Cortex of kidney (tissue), 1 donor: ENCODE measurements around the gene LDAH.

Source experiments
- DNase-seq: peaks from one replicate; lab custom pipeline; 2025; lab: John Stamatoyannopoulos, UW

The LDAH gene

DNA sequence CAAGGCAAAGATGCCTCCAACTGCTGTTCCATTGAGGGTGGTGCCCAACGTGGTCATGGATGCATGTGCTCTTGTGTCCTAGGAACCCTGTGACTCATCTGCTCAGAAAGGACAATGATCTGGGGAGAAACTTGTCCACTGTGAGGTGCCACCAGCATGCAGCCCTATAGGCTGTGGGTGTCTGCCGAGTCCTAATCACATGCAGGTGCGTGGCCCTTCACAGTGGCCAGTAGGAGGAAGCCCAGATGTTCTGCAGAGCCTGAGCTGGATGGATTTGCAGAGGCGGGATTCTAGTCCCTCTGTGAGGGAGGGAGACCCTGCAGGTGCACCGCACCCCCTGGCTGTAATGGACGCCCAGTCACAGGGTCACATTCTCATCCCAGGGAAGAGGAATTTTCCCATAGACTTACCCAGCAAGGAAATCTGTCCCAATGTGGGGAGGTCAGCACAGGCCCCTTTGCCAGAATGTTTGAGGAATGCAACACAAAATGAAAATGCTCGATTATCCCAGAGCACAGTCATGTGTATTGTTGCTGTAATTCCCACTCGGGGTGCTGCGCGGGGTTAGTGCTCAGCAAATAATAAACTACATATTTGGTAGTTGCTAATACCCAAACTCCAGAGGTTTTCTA lies 142.0 kb downstream of the LDAH start:
- no peak for DNase-seq

DNA sequence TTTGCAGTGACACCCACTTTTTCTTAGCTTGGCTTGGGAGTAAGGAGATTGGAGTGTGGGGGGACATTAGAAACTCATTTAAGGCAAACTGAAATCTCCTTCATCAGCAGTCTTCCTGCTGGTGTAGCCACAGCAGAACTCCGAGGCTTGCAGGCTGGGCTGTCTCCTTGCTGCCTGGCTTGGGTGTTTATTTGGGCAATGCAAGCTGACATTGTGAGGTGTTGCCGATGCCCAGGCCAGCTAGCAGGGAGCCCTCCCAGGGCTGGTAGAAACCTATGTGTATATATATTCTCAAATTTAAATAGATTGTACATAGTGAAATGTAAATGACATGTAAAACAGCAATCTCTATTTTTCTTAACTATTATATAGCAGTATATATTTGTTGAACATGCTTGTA lies 144.1 kb downstream of the LDAH start:
- DNase-seq: no peak

DNA sequence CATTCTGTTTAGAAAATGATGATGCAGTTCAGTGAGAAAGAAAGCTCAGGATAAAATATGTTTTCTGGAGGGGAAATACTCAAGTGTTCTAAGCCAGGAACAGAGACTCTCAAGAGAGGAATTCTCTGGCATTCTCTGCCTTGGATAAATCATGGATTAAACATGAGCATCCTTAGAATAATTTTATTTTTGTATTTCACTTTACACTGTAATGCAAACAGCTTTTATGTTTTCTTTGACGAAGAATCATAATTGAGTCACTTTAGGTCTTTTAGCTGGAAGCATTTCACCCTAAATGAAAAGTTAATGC lies 144.9 kb downstream of the LDAH start:
- DNase-seq: no peak

DNA sequence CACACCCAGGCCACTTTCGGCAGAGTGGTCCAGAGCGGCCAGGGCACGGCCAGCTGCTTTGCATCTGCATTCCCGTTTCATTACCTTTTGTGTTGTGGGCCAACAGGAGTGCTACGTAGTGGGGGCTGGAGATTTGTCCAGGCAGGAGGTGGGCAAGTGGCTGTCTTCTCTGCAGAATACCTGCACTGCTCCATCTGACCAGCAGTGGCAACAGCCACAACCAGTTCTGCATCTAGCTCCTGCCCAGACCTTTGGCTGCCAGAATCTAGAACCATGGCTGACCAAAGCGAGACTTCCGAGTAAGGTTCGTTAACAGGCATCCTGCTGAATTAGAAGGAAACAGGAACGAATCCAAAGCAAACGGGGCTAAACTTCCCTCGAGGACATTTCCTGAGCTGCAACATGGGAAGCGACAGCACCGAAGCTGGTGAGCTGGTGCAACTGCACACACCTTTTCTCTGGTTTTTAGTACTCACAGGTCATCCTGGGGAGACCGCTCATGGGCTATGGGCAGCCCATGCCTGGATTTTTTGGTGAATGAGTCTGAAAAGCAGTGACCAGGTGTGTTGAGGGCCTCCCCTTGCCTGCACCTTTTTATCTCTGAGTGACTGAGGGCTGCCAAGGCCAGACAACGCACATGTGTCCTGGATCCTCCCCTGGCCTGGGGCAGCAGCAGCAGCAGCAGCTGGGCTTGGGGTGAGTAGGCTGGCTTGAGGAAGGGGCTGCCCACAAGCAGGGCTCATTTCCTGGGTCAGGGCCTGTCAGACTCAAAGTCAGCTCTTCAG lies 145.4 kb downstream of the LDAH start:
- no peak for DNase-seq

DNA sequence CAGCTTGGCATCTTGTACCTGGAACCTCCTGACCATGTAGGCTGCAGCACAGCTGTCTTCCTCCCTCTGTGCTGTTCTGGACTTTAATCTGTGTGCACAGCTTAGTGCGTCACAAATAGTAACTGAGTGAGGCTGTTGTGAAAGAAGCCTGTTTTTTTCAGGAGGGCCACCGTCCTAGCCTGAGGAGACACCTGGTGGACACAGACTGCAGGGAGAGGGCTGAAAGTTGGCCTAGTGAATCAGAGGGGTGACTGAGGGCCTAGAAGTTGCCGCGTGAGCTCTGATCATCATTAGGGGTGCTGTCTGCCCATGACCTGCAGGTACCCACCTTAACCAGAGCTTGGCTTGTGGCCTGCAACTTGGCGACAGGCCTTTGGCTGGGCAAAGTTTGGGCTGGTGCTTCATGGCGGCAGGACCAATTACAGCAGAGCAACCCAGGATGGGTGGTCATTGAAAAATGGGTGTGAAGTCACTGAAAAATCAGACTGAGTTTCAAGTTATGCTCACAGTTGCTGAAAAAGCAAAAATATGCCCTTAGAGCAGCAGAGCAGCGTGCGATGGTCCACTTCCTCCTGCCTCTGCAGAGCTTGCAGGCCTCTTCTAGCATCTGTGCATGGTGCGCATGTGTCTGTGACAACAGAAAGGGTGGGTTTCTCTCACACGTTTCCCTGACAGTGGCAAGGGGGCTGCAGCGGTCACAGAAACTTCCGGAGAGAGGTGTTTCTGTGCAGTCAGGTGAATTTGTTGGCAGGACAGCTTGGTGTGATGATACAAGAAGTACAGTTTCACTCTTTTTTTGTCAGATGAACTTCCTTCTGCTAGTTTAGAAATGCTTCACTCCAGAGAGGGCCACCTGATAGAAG lies 146.3 kb downstream of the LDAH start:
- DNase-seq: no peak

DNA sequence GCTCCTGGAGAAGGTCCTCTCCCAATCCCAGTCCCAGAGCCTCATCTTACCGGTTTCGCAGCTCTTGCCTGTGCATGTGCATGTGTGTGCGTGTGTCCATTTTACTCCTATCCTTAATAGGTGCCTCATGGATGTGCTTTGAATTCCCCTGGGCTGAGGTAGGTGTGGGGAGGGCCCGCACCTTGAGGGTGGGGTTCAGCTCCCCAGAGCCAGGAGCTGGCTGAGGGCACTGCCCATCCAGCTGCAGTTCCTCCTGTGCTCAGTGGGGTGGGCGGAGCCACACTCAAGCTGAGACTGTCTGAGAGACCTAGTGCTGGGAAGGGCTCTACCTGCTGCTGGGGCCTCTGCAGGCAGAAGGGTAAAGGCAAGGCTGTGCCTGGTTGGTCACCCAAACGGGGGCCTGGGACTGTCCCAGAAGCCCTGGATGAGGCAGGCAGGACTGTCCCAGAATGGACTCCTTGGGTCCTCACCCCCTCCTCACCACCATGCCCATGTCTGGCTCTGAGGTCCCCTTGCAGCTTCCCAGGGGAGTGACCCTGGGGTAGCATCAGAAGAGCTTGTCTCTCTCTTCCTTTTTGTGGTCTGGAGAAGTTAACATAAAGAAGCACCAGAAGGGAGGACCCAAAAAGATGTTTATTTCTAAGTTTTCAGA lies 147.1 kb downstream of the LDAH start:
- DNase-seq: no peak

DNA sequence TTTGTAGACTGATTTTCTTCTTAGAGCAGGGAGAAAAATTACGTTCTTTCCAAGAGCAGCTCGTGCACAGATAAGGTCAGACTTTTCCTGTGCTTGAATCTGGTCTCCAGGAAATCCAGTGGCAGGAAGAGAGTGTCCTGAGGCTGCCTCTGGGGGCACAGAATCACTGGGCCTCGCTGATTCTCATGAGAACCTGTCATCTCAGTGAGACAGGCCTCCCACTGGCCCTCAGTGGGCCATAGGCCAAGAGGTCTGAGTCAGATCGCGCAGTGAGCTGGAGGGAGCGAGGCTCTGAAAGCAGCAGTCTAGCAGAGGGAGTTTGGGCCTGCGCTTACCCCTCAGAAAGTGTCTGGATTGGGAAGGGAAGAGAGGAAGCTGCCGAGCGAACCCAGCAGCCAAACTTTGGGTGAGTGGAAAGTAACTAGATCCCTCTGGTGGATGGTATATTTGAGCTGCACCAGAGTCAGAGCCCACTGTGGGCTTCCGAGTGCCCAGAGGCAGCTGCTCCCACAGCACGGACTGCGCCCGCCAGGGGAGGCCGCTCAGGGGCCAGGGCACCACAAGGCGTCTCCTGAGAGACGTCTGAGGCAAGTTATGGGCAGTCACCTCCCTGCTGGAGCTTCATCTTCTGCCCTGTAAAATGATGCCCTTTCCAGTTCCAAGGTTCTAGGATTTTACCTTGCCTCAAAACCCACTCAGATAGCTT lies 147.8 kb downstream of the LDAH start:
- no peak for DNase-seq

DNA sequence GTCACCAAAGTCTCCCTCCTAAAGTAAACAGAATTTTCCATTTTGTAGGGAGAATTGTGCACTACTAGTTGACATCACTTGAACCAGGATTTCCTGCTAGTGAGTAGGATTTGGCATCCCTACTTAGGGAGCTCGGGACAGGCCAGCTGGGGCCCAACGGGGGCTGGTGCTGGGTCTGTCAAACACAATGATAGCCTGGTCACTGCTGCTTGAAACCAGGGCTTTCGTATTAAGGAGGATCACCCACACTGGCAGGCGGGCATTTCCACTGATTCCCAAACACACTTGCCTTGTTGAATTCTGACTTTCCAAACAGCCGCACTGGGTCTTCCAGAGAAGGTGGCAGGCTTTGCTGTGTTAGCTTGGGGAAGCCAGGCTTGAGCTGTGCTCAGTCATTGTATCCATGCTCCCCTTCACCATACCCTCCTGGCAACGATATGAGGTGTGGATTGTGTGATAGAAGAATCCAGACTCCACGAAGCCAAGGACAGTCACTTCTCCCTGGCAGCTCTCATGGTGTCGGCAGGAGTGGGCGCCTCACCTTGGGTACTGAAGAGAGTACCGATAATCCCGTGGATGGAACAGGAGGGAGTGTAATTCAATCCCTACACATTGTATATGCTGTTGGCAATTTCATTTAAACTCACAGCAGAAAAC lies 148.5 kb downstream of the LDAH start:
- no peak for DNase-seq

DNA sequence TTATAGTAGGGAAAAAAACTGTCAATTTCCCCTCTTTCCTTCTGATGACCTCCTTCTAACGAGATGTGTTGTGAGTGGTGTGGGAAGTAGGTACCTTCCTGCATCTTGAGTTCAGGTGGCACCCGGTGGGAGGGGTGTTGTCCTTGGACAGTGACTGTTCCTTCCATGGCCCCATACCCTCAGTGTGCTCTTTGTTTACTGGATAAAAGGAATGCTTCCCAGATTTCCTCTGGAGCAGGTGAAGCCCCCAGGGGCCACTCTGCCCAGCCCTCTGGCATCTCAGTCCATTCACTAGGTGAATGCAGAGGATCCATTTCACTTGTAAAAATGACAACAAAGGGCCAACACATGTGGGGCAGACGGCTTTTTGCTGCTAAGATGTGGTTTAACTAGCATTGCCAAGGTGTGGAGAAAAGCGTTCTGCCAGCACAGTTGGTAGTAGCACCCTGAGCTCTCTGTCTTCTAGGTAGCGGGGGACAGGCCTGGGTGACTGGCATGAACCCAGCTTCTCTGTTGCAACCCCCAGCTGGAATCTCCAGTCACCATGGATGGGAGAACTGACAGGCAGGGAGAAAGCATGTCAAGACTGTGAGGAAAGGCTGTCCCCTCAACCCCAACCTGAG lies 149.1 kb downstream of the LDAH start:
- no peak for DNase-seq

DNA sequence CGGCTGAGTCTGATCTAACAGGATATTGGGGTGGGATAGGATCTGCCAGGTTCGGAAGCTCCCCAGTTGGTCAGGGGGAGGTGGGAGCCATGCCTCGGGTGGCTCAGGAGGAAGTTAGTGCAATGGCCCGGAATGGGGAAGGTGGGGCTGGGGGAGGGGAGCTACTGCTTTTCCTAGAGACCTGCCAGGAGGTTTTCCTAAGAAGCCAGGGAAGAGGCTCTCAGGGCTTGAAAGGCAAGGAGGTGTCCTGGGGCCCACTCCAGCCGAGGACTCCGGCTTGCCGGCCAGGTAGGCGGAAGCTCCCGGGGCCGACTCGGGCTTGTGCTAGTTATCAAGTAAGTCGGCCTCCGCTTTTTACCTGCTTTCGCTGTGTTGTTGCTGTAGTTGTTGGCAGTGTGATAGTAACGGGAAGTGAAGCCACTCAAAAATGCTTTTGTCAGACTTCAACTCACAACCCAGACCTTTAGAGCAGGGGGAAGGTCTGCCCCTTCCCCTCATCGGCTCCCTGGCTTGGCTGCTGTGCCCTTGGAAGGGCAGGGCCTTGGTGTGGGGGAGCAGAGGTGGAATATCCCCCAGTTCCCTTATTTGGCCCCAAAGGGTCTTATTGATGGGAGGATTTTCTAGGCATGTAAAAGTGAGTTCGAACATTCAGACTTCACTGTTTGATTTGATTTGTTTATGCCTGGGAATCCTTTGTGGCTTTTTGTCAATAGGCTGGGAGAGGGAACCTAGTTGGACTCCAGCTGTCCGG lies 150.5 kb downstream of the LDAH start:
- DNase-seq: no peak

DNA sequence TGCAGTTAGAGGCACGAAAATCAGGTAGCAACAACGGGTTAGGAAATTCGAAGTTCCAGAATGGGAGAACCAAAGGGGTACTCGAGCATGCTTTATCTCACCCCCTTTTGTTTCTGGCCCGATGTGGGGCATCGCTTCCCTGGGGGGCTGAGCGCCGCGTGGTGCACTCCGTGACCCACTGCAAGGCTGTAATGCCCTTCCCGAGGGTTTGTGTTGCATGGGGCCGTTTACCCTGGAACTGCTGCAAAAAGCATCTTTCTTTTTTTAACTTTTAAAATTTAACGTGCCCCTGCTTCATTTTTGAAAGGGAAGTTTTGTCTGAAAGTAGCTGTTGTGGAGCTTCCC lies 151.2 kb downstream of the LDAH start:
- no peak for DNase-seq

DNA sequence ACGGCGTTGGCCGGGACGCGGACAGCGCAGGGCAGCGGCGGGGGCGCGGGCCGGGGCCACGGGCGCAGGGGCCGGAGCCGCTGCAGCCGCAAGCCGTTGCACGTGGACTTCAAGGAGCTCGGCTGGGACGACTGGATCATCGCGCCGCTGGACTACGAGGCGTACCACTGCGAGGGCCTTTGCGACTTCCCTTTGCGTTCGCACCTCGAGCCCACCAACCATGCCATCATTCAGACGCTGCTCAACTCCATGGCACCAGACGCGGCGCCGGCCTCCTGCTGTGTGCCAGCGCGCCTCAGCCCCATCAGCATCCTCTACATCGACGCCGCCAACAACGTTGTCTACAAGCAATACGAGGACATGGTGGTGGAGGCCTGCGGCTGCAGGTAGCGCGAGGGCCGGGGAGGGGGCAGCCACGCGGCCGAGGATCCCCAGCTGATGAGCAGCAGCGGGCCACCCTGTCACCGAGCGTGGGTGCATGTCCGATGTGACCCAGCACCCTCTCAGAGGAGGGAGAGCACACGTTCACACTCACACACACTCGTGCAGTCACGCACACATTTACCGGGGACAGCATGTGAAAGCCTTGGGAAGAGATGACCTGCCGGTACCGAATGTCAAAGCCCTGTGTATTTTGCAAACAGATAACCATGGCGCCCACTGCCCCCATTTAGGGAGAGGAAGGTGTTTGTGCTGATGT lies 151.7 kb downstream of the LDAH start:
- DNase-seq: no peak

DNA sequence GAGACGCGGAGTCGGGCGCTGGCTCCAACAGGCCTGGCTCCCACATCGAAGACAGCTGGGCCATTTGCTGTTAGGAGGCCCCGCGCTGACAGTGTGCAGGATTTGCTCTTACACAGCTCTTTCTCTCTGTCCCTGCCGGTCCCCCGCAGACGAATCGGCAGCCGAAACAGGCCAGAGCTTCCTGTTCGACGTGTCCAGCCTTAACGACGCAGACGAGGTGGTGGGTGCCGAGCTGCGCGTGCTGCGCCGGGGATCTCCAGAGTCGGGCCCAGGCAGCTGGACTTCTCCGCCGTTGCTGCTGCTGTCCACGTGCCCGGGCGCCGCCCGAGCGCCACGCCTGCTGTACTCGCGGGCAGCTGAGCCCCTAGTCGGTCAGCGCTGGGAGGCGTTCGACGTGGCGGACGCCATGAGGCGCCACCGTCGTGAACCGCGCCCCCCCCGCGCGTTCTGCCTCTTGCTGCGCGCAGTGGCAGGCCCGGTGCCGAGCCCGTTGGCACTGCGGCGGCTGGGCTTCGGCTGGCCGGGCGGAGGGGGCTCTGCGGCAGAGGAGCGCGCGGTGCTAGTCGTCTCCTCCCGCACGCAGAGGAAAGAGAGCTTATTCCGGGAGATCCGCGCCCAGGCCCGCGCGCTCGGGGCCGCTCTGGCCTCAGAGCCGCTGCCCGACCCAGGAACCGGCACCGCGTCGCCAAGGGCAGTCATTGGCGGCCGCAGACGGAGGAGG lies 152.4 kb downstream of the LDAH start:
- no peak for DNase-seq

DNA sequence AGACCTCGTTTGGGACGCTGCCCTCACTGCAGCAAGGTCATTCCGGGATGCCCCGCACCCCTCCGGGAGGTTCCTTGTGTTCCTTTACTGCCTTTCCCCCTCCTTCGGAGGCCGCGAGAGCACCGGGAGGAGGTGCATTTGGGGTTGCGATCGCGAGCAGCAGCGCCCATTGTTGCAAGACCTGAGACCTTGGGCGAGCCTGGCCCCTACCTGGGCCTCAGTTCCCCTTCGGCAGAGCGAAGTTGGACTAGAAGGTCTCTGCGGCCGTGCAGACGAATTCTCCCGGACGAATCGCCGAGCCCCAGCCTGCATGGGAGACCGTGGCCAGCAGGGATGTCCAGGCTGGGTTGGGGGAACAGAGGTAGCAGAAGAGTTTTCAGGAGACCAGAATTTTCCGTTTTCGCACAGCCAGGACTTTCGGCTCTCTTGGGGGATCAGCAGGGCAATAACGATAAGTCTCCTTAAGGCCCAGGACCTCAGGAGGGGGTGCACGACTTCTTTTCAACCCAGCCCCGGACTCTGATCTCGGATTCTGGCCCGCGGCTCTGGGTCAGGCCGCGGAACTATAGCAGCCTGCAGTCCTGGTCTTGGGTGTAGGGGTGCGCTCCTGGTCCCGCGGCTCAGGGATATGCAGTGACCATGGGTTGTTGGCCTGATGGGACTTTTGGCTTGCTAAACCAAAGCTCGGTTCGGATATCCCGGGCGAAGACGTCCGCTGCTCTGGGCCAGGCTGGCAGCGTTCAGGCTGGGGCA lies 153.2 kb downstream of the LDAH start:
- DNase-seq: no peak

DNA sequence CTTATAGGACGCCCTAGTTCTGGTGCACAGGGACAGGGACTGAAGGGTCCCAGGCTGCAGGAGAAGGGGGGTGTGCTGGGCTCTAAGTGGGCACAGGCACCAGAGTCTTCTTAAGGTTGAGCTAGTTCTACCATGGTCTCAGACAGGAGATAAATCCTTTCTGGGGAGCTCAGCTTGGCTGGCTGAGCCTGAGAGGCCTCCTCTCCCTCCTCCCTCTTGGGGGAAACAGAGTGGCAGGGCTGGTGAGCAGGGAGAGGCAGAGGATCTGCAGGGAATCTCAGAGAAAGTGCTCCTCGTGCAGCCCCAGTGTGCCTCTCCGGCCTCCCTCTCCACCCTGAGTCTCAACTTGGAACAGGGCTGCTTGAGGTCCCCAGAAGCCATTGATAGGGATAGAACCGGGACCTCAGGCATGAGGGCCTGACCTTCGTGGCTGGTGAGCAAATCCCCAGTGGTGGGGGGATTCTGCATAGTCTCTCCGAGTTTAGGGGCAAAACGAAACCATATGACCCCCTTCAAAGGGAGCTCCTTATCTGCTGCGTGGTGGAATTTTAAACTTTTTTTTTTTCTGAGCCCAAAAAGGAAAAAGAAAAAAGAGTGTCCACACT lies 153.9 kb downstream of the LDAH start:
- DNase-seq: no peak

DNA sequence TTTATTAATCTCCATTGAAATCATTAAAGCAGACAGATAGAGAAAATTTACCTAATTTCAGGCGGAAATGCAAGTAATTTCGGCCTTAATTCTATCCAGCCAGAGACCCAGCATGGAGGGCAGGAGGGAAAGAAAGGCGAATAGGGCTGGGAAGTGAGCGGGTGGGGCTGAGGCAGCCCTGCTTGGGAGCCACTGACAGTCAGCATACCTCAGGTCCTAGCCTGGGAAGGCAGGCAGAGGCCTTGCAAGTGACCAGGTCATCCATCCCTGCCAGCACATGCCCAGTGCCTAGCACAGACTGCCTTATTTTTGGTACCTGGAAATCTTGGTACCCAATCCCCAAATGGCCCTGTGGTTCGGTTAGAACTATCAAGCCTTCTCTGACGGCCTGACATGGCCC lies 154.4 kb downstream of the LDAH start:
- no peak for DNase-seq

DNA sequence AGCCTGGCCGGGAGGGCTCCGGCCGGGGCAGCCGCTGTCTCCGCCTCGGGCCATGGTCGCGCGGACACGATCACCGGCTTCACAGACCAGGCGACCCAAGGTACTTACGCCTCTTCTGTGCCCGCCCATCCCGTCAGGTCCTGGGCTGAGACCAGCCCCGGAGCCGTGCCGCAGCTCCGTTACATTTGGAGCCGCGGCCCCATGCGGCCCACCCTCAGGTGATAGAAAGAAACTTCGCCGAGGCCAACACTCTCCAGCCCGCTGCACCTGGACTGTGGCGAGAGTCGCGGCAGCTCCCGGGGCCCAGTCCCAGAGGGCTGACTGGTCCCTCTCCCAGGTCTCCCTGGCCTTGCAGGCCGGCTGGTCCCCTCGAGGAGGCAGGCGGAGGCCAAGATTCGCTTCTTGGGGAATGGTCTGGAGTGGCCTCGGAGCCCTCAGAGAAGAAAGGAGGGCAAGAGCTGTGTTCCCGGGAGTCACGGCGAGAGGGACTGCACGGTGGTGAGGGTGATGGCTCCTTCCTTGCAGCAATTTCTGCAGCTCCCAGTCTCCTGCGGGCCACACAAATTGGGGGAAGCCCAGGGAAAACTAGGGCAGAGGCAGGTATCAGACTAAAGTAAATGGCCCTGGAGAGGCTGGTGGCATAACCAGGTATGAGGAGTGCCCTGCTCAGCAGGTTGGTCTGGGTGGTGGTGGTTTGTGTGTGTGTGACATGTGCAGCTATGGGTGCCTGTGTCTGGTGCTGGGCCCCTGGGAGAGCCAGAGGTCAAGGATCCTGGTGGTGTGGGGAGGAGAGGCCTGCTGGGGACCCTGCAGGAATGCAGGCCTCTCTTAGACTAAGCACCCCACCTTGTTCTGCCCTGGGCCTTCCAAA lies 155.1 kb downstream of the LDAH start:
- DNase-seq: no peak
